Lower lobe of right lung (tissue), 2 donors: Measurements from ENCODE around the gene KXD1. TPM values are rescaled to one million over a fixed set of nuclear protein-coding genes. Genes with fewer than 3 reads are reported as not detected.
"Not testable (repeated sequence)": the region's sequence is repeated elsewhere in the genome, so short reads cannot be mapped to it uniquely, and the experiment has no call there.

Experiments
- ATAC-seq, 2 donors: fragments of 200-7000 bp; cut with Tn5 transposase; one replicate each; pipeline ENCODE4 v1.9.1; 2020 to 2022; ENCODE audit warnings: mild to moderate bottlenecking in 2 of 2, moderate library complexity in 2 of 2
- DNase-seq: peaks from one replicate; pipeline ENCODE4 v3.0.0-alpha.2; 2020
- H3K27ac ChIP-seq: fragments of 200-600 bp; one replicate; pipeline ENCODE4 v1.8.0; 2022
- H3K27me3 ChIP-seq: fragments of 200-600 bp; one replicate; pipeline ENCODE4 v1.8.0; 2022; ENCODE audit warnings: low read depth
- H3K36me3 ChIP-seq: fragments of 200-600 bp; one replicate; pipeline ENCODE4 v1.8.0; 2022; ENCODE audit warnings: mild to moderate bottlenecking
- H3K4me1 ChIP-seq: fragments of 200-600 bp; one replicate; pipeline ENCODE4 v1.8.0; 2022
- H3K4me3 ChIP-seq: fragments of 200-600 bp; one replicate; pipeline ENCODE4 v1.8.0; 2022; ENCODE audit warnings: mild to moderate bottlenecking
- H3K9me3 ChIP-seq: fragments of 200-600 bp; one replicate; pipeline ENCODE4 v1.8.0; 2022
- CTCF ChIP-seq: fragments of 200-600 bp; IDR thresholded peaks from one replicate; pipeline ENCODE4 v1.8.0; 2022; ENCODE audit warnings: antibody characterized with exemption, mild to moderate bottlenecking
- intact Hi-C: fragments of 100-400 bp; cut with DNase I; formaldehyde crosslinking; loops from one replicate; pipeline ENCODE4 v1.11.0; 2022
- total RNA-seq: library from RNA; stranded (reverse); fragmentation: NEBNext Ultra II Directional; extraction: Animal tissue kit (Norgen Biotek cat#: 25700); gene quantifications from one replicate; pipeline ENCODE4 v1.2.1, GENCODE V29; 2021
- donor health status: DM: no; HTN: yes; CAD: no; lungs with severe emphysema.

Gene KXD1
- total RNA-seq, 1 donor from 2014 or later = 71.9 TPM

- H3K27ac ChIP-seq = peak overlapping the region; percentile 98
- intact Hi-C loops = no loop called here
- peaks cover 38% of the 10 kb centered on the region for H3K4me1 ChIP-seq
- H3K9me3 ChIP-seq = no peaks in the 10 kb centered on the region
- no peaks in the 10 kb centered on the region for H3K36me3 ChIP-seq
- peak overlapping the region; percentile 92 for H3K4me3 ChIP-seq
- H3K27me3 ChIP-seq = no peaks in the 10 kb centered on the region
- ATAC-seq (peak; percentile 0 to 1), DNase-seq (no peak)
- TF ChIP-seq CTCF = no peak
These were observed 36.6 kb upstream of the KXD1 start for GRCh38 chr19:18520848-18521691.

GRCh38 chr19:18521692-18522123 is 36.0 kb upstream of the KXD1 start, which contains the start of gene ELL:
TSS of gene ELL (minus strand) at chr19:18522070. CDS start at chr19:18522055, 15 bp downstream.
- Histone ChIP-seq H3K36me3 (no peaks in the 10 kb centered on the region), H3K27me3 (no peaks in the 10 kb centered on the region), H3K4me3 (peak within 1 kb of the TSS; percentile 92), H3K4me1 (peaks cover 32% of the 10 kb centered on the region), H3K9me3 (no peaks in the 10 kb centered on the region), H3K27ac (peak within 1 kb of the TSS; percentile 98)
- ATAC-seq (peak; percentile 4 to 20), DNase-seq (no peak)
- TF ChIP-seq CTCF = no peak
- intact Hi-C loops = no loop called here

- peak overlapping the region; percentile 92 for H3K4me3 ChIP-seq
- DNase-seq (peak; percentile 100), ATAC-seq (peak; percentile 94 to 96)
- intact Hi-C loops = no loop called here
- peak; percentile 36 for TF ChIP-seq CTCF
- H3K36me3 ChIP-seq = no peaks in the 10 kb centered on the region
- peak overlapping the region; percentile 98 for H3K27ac ChIP-seq
- H3K4me1 ChIP-seq = peaks cover 28% of the 10 kb centered on the region
- no peaks in the 10 kb centered on the region for H3K27me3 ChIP-seq
- H3K9me3 ChIP-seq = no peaks in the 10 kb centered on the region
These were observed 35.4 kb upstream of the KXD1 start for GRCh38 chr19:18522124-18522861.

- DNase-seq, intact Hi-C loops, H3K27me3 ChIP-seq, ATAC-seq, H3K36me3 ChIP-seq, H3K9me3 ChIP-seq: not testable (repeated sequence)
- Histone ChIP-seq H3K27ac (peak overlapping the region; percentile 62), H3K4me1 (peaks cover 28% of the 10 kb centered on the region), H3K4me3 (peak overlapping the region; percentile 31)
These were observed 34.7 kb upstream of the KXD1 start for GRCh38 chr19:18522862-18523440.

- Histone ChIP-seq H3K27me3 (no peaks in the 10 kb centered on the region), H3K4me3 (no peak overlapping the region), H3K9me3 (no peaks in the 10 kb centered on the region), H3K27ac (no peak overlapping the region), H3K36me3 (no peaks in the 10 kb centered on the region), H3K4me1 (peaks cover 25% of the 10 kb centered on the region)
- DNase-seq (no peak), ATAC-seq (no peak)
- intact Hi-C loops = no loop called here
- TF ChIP-seq CTCF = no peak
These were observed 33.8 kb upstream of the KXD1 start for GRCh38 chr19:18523841-18524240.
